K562 (cell line): ENCODE data around the gene MAPK13. TPM values are rescaled to one million over a fixed set of nuclear protein-coding genes. Genes with fewer than 3 reads are reported as not detected.

Experiments used
- ERF ChIP-seq: fragments of 450-650 bp; formaldehyde crosslinking; IDR thresholded peaks from 2 replicates; pipeline ENCODE4 v1.4.0; 2020; ENCODE audit warnings: mild to moderate bottlenecking, mixed read lengths
- ESRRB ChIP-seq: fragments of 250-450 bp; sonication (Bioruptor Pico); IDR thresholded peaks from 2 replicates; pipeline ENCODE4 v1.5.0; 2020; ENCODE audit warnings: mild to moderate bottlenecking, moderate library complexity, borderline replicate concordance
- FOXM1 ChIP-seq, 2 experiments: fragments of 450-650 bp in 1 of 2; sonication (generic) in 1 of 2; formaldehyde crosslinking in 1 of 2; IDR thresholded peaks; 2 replicates each; pipeline versions ENCODE4 v1.6.1 to v1.9.0; 2017 to 2022; ENCODE audit warnings: low read depth in 2 of 2, mild to moderate bottlenecking in 2 of 2, missing genetic modification reagents in 1 of 2, moderate library complexity in 1 of 2
- HDAC1 ChIP-seq, 2 experiments: fragments of 450-650 bp; IDR thresholded peaks; 2 replicates each; pipeline ENCODE4 v1.6.1; 2016 to 2017; ENCODE audit warnings: inconsistent platforms in 1 of 2, mild to moderate bottlenecking in 1 of 2, moderate library complexity in 1 of 2
- KDM2B ChIP-seq: fragments of 250-450 bp; sonication (Bioruptor Pico); IDR thresholded peaks from 2 replicates; pipeline ENCODE4 v1.8.0; 2021; ENCODE audit warnings: mild to moderate bottlenecking, moderate library complexity
- MIER1 ChIP-seq: fragments of 450-650 bp; IDR thresholded peaks from 2 replicates; pipeline ENCODE4 v1.6.1; 2016; ENCODE audit warnings: antibody characterized with exemption, mild to moderate bottlenecking, low read depth
- POLR2H ChIP-seq: IDR thresholded peaks from 2 replicates; pipeline ENCODE4 v1.6.1; 2016; ENCODE audit warnings: missing genetic modification characterization, low read depth, mild to moderate bottlenecking, control low read depth, missing compliant biosample characterization, moderate library complexity
- SETDB1 ChIP-seq: IDR thresholded peaks from one replicate; pipeline ENCODE4 v1.6.1; 2012; ENCODE audit warnings: low read length, control low read depth, inconsistent platforms
- SIN3B ChIP-seq: fragments of 450-650 bp; IDR thresholded peaks from 2 replicates; pipeline ENCODE4 v1.6.1; 2017; ENCODE audit warnings: low read depth, mild to moderate bottlenecking, moderate library complexity
- SMAD4 ChIP-seq: fragments of 250-450 bp; sonication (Bioruptor Pico); conservative IDR thresholded peaks from 2 replicates; pipeline ENCODE4 v1.8.0; 2021; ENCODE audit warnings: inconsistent platforms, mild to moderate bottlenecking, moderate library complexity
- TCF7 ChIP-seq: sonication (generic); IDR thresholded peaks from 2 replicates; pipeline ENCODE4 v1.6.1; 2016; ENCODE audit warnings: antibody characterized with exemption, borderline replicate concordance
- YY1 ChIP-seq, 3 experiments: IDR thresholded peaks; 2 replicates each; pipeline ENCODE4 v1.6.1; 2011; ENCODE audit warnings: low read length in 2 of 3, mild to moderate bottlenecking in 2 of 3, moderate library complexity in 2 of 3, borderline replicate concordance in 1 of 3, control low read depth in 1 of 3, low read depth in 1 of 3; ENCODE audit not compliant: insufficient read depth in 3 of 3, insufficient replicate concordance in 2 of 3, control insufficient read depth in 1 of 3, insufficient read length in 1 of 3; ENCODE audit errors: extremely low read depth in 1 of 3
- ZFP36 ChIP-seq: fragments of 150-350 bp; IDR thresholded peaks from 2 replicates; pipeline ENCODE4 v1.6.1; 2018; ENCODE audit warnings: low read length, low read depth; ENCODE audit not compliant: partially characterized antibody
- ZNF134 ChIP-seq: fragments of 250-450 bp; sonication (Bioruptor Pico); conservative IDR thresholded peaks from 2 replicates; pipeline ENCODE4 v1.4.0; 2020
- ZNF764 ChIP-seq: fragments of 250-450 bp; sonication (Bioruptor Pico); IDR thresholded peaks from 2 replicates; pipeline ENCODE4 v1.4.0; 2020; ENCODE audit warnings: low read depth, mild to moderate bottlenecking, moderate library complexity
- ZNF79 ChIP-seq: fragments of 250-450 bp; sonication (Bioruptor Pico); IDR thresholded peaks from 2 replicates; pipeline ENCODE4 v1.4.0; 2020; ENCODE audit warnings: low read depth, mild to moderate bottlenecking, moderate library complexity
- polyA plus RNA-seq, 8 experiments: library from polyadenylated mRNA; depleted of rRNA in 4 of 8; stranded (reverse) in 5 of 8; unstranded in 3 of 8; fragments of >200 nt; fragmentation: Nextera tagmentation in 2 of 8; fragmentation: Illumina TruSeq in 1 of 8; extraction: Ambion mirVana in 2 of 8; extraction: Trizol in 1 of 8; gene quantifications; 2 replicates each; pipeline versions ENCODE4 v1.2.1 to v1.2.3, GENCODE V29; 2011 to 2014; ENCODE audit warnings: inconsistent platforms in 1 of 8, missing spikeins in 1 of 8
- total RNA-seq, 7 experiments: library from RNA; depleted of rRNA in 6 of 7; stranded (reverse); fragments of >200 nt in 6 of 7; fragmentation: Illumina TruSeq in 2 of 7; extraction: Trizol in 2 of 7; gene quantifications; 2 replicates each; pipeline versions ENCODE4 v1.2.1 to v1.2.3, GENCODE V29; 2011 to 2021; ENCODE audit warnings: low replicate concordance in 1 of 7
- TF ChIP-seq, protein P1 (sequence below): fragments of 450-650 bp; IDR thresholded peaks from 2 replicates; pipeline ENCODE4 v1.6.1; 2016; ENCODE audit warnings: mild to moderate bottlenecking, moderate library complexity

Gene MAPK13
- total and polyA plus RNA-seq, 9 of the 15 experiments (the other 6 are each of a cell fraction or from before 2014, with no cell fraction given): 0.03 to 2.3 (median 0.48) TPM; not detected in 1

DNA sequence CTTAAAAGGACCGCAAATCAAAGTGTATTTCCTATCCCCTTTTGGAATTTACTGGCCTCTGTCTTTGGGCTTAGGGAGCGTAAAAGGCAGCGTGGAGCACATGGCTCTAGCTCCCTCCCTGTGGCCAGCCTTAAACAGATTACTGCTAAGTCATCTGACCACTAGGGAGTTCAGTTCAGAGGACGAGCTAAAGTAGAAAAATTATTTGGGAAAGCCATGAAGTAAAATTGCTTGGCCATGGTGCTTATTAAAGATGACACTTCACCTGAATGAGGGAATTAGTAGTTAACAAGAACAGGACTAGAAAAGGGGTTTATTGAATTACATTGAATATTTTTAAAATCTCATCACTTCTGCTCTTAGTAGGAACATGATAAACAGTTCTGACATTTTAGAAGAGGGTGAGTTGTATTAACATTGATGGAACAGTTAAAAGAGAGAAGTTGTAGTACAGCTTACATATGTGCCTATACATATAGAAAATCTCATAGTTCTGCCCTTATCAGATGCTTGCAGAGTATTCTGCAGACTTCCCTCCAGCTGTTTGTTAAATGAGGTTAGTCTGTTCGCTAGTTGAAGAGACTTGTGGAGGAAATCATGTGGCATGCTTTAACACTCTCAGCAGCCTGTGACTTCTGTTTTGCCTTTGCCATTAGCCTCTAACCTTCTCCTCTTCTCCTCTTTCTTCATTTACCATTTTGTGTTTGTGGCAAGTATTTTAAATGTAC is 31.2 kb upstream of the MAPK13 start (continued):
- TF ChIP-seq POLR2H (tag) (no peak), ZNF134 (CRISPR knock-in tag) (no peak), KDM2B (no peak), TCF7 (no peak), ERF (no peak), YY1 (IDR thresholded peaks at IDR 0.05; ENCODE audit: borderline replicate concordance in 1 of 3, control insufficient read depth in 1 of 3, extremely low read depth in 1 of 3, insufficient read depth in 3 of 3, insufficient read length in 1 of 3, insufficient replicate concordance in 2 of 3, low read depth in 1 of 3, low read length in 2 of 3) (peak in 1 of 3 experiments; percentile 23), ZNF764 (CRISPR knock-in tag) (no peak), SIN3B (no peak), MIER1 (no peak), ZFP36 (no peak), SMAD4 (CRISPR knock-in tag) (no peak), SETDB1 (no peak), HDAC1 (IDR thresholded peaks at IDR 0.05) (peak in 1 of 2 experiments; percentile 14; a peak in 1 of 4 replicates), FOXM1 (IDR thresholded peaks at IDR 0.05; ENCODE audit: low read depth) (no peak), FOXM1 (CRISPR knock-in tag; IDR thresholded peaks at IDR 0.05; ENCODE audit: low read depth) (no peak), ESRRB (CRISPR knock-in tag) (no peak), ZNF79 (CRISPR knock-in tag) (no peak)
- TF ChIP-seq, protein P1, sequence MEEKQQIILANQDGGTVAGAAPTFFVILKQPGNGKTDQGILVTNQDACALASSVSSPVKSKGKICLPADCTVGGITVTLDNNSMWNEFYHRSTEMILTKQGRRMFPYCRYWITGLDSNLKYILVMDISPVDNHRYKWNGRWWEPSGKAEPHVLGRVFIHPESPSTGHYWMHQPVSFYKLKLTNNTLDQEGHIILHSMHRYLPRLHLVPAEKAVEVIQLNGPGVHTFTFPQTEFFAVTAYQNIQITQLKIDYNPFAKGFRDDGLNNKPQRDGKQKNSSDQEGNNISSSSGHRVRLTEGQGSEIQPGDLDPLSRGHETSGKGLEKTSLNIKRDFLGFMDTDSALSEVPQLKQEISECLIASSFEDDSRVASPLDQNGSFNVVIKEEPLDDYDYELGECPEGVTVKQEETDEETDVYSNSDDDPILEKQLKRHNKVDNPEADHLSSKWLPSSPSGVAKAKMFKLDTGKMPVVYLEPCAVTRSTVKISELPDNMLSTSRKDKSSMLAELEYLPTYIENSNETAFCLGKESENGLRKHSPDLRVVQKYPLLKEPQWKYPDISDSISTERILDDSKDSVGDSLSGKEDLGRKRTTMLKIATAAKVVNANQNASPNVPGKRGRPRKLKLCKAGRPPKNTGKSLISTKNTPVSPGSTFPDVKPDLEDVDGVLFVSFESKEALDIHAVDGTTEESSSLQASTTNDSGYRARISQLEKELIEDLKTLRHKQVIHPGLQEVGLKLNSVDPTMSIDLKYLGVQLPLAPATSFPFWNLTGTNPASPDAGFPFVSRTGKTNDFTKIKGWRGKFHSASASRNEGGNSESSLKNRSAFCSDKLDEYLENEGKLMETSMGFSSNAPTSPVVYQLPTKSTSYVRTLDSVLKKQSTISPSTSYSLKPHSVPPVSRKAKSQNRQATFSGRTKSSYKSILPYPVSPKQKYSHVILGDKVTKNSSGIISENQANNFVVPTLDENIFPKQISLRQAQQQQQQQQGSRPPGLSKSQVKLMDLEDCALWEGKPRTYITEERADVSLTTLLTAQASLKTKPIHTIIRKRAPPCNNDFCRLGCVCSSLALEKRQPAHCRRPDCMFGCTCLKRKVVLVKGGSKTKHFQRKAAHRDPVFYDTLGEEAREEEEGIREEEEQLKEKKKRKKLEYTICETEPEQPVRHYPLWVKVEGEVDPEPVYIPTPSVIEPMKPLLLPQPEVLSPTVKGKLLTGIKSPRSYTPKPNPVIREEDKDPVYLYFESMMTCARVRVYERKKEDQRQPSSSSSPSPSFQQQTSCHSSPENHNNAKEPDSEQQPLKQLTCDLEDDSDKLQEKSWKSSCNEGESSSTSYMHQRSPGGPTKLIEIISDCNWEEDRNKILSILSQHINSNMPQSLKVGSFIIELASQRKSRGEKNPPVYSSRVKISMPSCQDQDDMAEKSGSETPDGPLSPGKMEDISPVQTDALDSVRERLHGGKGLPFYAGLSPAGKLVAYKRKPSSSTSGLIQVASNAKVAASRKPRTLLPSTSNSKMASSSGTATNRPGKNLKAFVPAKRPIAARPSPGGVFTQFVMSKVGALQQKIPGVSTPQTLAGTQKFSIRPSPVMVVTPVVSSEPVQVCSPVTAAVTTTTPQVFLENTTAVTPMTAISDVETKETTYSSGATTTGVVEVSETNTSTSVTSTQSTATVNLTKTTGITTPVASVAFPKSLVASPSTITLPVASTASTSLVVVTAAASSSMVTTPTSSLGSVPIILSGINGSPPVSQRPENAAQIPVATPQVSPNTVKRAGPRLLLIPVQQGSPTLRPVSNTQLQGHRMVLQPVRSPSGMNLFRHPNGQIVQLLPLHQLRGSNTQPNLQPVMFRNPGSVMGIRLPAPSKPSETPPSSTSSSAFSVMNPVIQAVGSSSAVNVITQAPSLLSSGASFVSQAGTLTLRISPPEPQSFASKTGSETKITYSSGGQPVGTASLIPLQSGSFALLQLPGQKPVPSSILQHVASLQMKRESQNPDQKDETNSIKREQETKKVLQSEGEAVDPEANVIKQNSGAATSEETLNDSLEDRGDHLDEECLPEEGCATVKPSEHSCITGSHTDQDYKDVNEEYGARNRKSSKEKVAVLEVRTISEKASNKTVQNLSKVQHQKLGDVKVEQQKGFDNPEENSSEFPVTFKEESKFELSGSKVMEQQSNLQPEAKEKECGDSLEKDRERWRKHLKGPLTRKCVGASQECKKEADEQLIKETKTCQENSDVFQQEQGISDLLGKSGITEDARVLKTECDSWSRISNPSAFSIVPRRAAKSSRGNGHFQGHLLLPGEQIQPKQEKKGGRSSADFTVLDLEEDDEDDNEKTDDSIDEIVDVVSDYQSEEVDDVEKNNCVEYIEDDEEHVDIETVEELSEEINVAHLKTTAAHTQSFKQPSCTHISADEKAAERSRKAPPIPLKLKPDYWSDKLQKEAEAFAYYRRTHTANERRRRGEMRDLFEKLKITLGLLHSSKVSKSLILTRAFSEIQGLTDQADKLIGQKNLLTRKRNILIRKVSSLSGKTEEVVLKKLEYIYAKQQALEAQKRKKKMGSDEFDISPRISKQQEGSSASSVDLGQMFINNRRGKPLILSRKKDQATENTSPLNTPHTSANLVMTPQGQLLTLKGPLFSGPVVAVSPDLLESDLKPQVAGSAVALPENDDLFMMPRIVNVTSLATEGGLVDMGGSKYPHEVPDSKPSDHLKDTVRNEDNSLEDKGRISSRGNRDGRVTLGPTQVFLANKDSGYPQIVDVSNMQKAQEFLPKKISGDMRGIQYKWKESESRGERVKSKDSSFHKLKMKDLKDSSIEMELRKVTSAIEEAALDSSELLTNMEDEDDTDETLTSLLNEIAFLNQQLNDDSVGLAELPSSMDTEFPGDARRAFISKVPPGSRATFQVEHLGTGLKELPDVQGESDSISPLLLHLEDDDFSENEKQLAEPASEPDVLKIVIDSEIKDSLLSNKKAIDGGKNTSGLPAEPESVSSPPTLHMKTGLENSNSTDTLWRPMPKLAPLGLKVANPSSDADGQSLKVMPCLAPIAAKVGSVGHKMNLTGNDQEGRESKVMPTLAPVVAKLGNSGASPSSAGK: peak; percentile 95
